Activated T-cell treated with anti-CD3 and anti-CD28 coated beads, Interleukin-2, amount 50 U/mL, for 4 hours (primary cell): ENCODE results near the gene BACH2. TPM values are rescaled to one million over a fixed set of nuclear protein-coding genes. Genes with fewer than 3 reads are reported as not detected.
"Not testable (repeated sequence)": the region's sequence is repeated elsewhere in the genome, so short reads cannot be mapped to it uniquely, and the experiment has no call there.

ENCODE experiments used
- ATAC-seq, 2 donors: fragments of 200-7000 bp; cut with Tn5 transposase; one replicate each; pipeline ENCODE4 v1.10.0; 2021
- DNase-seq: peaks from one replicate; pipeline ENCODE4 v3.0.0-alpha.2; 2020
- H3K27me3 Mint-ChIP-seq: one replicate; pipeline ENCODE4 v1.8.0; 2021; ENCODE audit warnings: low read depth, mixed read lengths
- H3K36me3 Mint-ChIP-seq: one replicate; pipeline ENCODE4 v1.8.0; 2022; ENCODE audit warnings: mixed read lengths; ENCODE audit not compliant: insufficient read depth
- H3K4me1 Mint-ChIP-seq: one replicate; pipeline ENCODE4 v1.8.0; 2021; ENCODE audit warnings: low read depth, mixed read lengths
- H3K4me3 Mint-ChIP-seq: one replicate; pipeline ENCODE4 v1.8.0; 2021; ENCODE audit warnings: mild to moderate bottlenecking, moderate library complexity, mixed read lengths
- H3K9me3 Mint-ChIP-seq: one replicate; pipeline ENCODE4 v1.8.0; 2021; ENCODE audit warnings: mixed read lengths
- total RNA-seq, 3 donors: library from RNA; stranded (reverse); gene quantifications; one replicate each; pipeline ENCODE4 v1.2.1, GENCODE V29; 2021

BACH2 gene
- total RNA-seq, 3 donors from 2014 or later: 96.5 to 118 (median 111) TPM

DNA sequence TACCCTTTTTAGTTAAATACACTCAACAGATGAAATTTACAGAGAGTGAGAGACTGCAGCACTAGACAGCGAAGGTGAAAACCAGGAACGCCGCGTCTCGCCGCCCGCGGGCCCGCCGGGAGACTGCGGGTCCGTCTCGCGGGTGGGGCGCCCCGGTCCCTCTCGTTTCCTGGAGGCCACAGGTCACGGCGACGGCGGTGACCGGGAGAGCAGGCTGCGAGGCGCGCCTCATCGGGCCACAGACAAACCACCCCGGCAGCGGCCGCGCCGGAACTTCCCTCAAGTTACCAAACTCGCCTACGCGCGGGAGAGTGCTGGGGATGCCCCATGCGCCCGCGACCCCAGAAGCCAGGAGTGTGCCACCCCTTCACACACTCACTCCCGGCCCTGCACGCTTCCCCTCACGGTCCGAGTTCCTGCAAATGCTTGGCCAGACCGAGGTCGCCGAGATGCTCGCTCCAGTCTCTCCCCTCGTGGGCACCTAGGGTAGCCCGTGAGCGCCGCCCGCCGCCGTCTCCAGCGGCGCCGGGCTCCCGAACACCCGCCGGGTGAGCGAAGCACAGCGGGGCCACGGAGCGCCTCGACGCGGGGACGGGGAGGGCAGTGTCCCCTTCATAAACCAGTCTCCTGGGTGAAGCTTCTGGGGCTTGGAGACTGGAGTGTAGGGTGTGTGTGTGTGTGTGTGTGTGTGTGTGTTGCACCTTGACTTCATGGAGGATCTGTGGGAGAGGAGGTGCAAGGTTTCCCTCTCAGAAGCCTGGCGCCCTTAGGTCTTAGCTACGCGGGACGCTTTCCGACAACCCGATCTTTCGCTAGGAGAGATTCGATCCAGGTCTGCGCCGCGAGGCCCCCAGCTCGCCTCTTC lies 1.4 kb downstream of the BACH2 start:
- Mint-ChIP-seq H3K27me3 (peaks cover 6% of the 10 kb centered on the region), H3K36me3 (peaks cover 23% of the 10 kb centered on the region), H3K4me3 (peak overlapping the region; percentile 90), H3K9me3 (no peaks in the 10 kb centered on the region), H3K4me1 (peaks cover 55% of the 10 kb centered on the region)
- DNase-seq (peak; percentile 78), ATAC-seq (peak; percentile 27 to 37)

DNA sequence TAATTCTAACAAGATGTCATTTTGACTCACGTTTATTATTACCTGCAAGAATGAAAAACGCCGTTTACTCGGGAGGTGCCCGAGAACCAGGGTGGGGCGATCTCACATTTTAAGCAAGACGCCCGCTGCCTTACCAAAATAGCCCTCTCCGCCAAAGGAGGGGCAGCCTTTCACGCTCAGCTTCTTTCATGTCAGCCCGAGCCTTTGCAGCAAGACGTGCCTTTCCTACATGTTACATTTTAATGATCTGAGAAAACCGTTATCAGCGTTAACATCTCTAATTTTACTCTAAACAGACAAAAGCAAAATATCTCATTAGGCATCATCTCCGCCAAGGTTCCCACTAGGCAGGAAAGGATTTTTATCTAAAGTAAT lies 2.0 kb downstream of the BACH2 start:
- H3K9me3 Mint-ChIP-seq: no peaks in the 10 kb centered on the region
- peaks cover 28% of the 10 kb centered on the region for H3K36me3 Mint-ChIP-seq
- no peak for ATAC-seq
- H3K27me3 Mint-ChIP-seq: peaks cover 3% of the 10 kb centered on the region
- H3K4me3 Mint-ChIP-seq: peak overlapping the region; percentile 90
- peak; percentile 47 for DNase-seq
- peaks cover 59% of the 10 kb centered on the region for H3K4me1 Mint-ChIP-seq

DNA sequence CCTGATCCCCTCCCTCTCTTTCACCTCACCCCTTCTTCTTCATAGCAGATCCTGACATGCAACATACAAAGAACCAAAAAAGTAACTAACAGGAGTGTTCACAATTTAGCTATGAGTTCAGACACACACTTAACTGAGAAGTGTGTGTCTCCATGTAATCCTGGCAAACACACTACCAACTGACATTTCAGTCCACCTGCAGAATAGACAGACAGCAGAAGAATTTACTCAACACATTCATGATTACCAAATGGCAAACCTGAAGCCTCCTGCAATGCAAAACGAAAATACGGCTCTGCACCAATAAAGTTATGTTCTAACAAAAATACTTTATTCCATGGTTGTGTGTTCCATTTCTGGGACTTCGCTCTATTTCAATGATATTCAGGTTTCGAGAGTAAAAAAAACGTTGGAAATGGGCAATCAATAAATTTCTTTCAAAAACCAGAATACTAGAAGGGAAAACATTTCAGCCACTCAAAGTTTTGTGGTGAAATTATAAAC lies 2.6 kb downstream of the BACH2 start:
- DNase-seq (no peak), ATAC-seq (no peak)
- peak overlapping the region; percentile 90 for H3K4me3 Mint-ChIP-seq

DNA sequence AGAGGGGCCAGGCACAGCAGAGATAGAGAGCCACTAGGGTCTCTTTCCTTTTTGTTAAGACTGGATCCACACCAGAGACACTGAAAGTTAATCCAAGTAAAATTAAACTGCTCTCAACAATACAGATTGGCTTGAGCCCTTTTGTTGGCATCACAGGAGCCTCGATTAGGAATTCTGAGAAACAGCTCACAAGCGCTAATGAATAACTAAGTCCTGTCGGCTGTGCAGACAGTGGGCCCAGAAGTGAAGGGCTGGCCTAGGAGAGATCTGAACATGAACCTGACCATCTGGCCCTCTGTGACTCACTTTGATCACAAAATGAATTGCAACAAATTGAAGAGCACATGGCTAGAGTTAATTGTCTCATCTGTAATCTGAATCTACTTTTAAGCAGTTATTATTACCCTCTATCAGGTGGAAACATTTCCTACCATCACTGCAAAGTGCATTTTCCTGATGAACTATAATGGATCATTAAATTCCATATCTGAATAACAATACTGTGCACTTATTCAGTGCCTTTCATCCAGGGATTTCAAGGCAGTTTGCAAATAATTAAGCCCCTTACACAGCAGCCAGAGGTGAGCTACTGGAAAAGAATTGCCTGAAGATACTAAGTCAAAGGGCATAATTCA lies 3.2 kb downstream of the BACH2 start:
- ATAC-seq: no peak
- peaks cover 2% of the 10 kb centered on the region for H3K27me3 Mint-ChIP-seq
- no peak for DNase-seq
- H3K4me3 Mint-ChIP-seq: peak overlapping the region; percentile 90
- no peaks in the 10 kb centered on the region for H3K9me3 Mint-ChIP-seq
- peaks cover 37% of the 10 kb centered on the region for H3K36me3 Mint-ChIP-seq
- H3K4me1 Mint-ChIP-seq: peaks cover 69% of the 10 kb centered on the region

More for the DNA sequence above, 2.6 kb downstream of the BACH2 start:
- H3K4me1 Mint-ChIP-seq: peaks cover 64% of the 10 kb centered on the region
- H3K9me3 Mint-ChIP-seq: no peaks in the 10 kb centered on the region
- H3K36me3 Mint-ChIP-seq: peaks cover 31% of the 10 kb centered on the region
- peaks cover 3% of the 10 kb centered on the region for H3K27me3 Mint-ChIP-seq

DNA sequence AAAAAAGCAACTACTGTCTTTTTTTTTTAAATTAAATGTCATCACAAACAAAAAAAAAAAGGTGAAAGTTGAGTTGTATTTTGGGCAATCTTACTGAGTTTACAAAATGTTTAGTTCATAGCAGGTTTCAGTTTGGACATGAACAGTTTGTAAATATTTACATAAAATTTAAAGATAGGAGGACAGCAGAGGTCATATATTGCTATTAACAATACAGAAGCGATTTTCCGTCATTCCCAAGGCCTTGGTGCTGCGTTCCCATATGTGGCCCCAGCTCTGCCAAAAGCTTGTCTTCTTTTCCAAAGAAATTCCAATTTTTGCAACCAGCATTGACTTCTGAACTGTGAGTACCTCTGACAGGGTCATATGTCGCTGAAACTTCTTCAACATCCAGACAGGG lies 5.1 kb downstream of the BACH2 start:
- Mint-ChIP-seq H3K36me3 (peaks cover 47% of the 10 kb centered on the region), H3K27me3 (no peaks in the 10 kb centered on the region), H3K4me3 (peak overlapping the region; percentile 90), H3K4me1 (peaks cover 79% of the 10 kb centered on the region), H3K9me3 (peaks cover 3% of the 10 kb centered on the region)
- ATAC-seq (no peak), DNase-seq (no peak)

DNA sequence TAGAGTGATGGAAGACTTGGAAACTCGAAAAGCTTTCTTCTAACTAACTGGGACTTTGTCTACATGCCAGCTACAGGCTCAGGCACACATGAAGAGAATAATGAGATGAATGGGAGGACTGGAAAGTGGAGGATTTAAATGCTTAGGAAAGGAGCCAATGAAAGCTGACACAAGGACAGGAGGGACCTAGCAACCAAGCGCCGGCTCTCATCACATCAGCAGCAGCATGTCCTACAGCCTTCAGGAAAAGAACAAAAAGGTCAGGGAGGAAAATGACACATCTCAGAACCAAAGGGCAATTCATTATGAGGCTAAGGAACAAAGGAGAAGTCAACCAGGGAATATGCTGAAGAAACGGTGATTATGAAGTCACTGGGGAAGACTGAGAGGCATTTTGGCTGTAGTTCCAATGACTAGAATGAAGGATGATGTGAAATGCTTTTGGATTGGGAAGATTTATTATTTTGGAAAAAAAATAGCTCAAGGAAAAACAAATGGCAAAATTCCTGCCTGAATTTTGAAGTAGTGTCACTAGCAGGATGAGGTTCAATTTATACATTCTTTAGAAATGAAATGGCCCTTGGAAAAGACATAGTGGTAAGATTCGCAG lies 5.7 kb downstream of the BACH2 start:
- Mint-ChIP-seq H3K9me3 (peaks cover 3% of the 10 kb centered on the region), H3K4me3 (peak overlapping the region; percentile 90), H3K36me3 (peaks cover 47% of the 10 kb centered on the region), H3K27me3 (no peaks in the 10 kb centered on the region), H3K4me1 (peaks cover 86% of the 10 kb centered on the region)
- DNase-seq (no peak), ATAC-seq (no peak)

DNA sequence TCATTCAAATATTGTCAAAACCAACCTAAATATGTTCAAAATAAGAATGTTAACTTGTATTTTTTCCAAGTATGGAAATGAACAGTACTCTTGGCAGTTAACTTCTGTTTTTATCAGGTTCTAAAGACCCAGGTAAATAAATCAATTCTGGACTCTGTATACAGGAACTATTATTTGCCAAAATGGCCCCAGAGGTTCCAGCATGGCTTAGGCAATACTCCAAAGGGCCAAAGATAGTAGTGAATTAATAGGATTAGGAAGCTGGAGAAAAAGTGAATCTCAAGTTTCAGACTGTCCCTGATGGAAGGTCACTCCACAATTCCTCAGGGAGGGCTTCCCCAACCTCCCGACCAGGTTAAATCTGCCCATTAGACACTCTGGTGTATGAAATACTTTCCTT lies 6.7 kb downstream of the BACH2 start:
- Mint-ChIP-seq H3K36me3 (peaks cover 47% of the 10 kb centered on the region), H3K4me3 (no peak overlapping the region), H3K4me1 (peaks cover 96% of the 10 kb centered on the region), H3K27me3 (no peaks in the 10 kb centered on the region), H3K9me3 (peaks cover 3% of the 10 kb centered on the region)
- DNase-seq: no peak
- no peak for ATAC-seq

DNA sequence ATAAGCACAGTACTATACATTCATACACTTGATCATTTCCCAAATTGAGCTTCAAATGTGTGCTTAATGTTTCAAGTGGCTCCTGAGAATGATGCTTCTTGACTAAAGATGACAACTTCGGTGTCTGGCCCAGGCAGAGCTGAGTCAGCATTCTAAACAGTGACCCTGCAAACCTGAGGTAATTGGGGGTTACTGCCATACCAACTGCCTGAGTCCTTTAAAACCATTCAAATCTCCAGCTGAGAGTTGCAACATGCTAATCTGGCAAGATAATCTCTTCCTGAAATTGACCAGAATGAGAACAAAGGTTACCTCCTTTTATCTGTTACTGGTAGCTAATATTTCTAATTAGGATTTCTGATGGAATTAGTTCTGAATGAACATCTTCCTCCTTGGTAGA lies 8.2 kb downstream of the BACH2 start:
- ATAC-seq (no peak), DNase-seq (no peak)
- Mint-ChIP-seq H3K4me1 (peaks cover 94% of the 10 kb centered on the region), H3K4me3 (peak overlapping the region; percentile 16), H3K27me3 (no peaks in the 10 kb centered on the region), H3K36me3 (peaks cover 41% of the 10 kb centered on the region), H3K9me3 (peaks cover 3% of the 10 kb centered on the region)

DNA sequence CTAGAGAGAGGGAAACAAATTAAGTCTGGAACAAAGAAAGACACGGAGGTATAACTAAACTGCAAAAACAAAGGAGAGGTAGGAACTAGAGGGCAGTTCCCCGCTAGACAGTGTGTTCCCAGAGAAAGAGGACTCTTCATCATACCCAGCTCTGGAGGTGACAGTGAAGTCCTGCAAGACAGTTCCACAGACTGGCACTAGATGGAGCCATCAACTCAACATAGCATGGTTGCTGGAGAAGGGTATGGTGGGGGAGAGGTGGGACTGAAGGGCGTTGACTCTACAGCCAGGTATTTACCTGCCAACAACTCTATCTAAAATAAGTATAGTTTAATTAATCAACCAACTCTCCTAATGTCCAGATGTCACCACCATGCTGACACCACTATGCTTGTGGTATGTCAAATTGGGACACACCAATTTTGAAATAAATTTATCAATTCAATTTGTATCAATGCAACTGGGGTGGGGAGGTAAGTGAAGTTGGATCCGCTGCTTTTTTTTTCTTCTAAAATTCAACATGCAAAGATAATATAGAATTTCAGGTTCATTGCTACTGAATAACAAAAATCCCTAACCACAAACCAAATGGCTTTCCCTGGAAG lies 9.7 kb downstream of the BACH2 start:
- DNase-seq (peak; percentile 49), ATAC-seq (no peak)
- peaks cover 3% of the 10 kb centered on the region for H3K9me3 Mint-ChIP-seq
- H3K4me3 Mint-ChIP-seq: peak overlapping the region; percentile 83
- peaks cover 44% of the 10 kb centered on the region for H3K36me3 Mint-ChIP-seq
- peaks cover 94% of the 10 kb centered on the region for H3K4me1 Mint-ChIP-seq
- H3K27me3 Mint-ChIP-seq: no peaks in the 10 kb centered on the region

DNA sequence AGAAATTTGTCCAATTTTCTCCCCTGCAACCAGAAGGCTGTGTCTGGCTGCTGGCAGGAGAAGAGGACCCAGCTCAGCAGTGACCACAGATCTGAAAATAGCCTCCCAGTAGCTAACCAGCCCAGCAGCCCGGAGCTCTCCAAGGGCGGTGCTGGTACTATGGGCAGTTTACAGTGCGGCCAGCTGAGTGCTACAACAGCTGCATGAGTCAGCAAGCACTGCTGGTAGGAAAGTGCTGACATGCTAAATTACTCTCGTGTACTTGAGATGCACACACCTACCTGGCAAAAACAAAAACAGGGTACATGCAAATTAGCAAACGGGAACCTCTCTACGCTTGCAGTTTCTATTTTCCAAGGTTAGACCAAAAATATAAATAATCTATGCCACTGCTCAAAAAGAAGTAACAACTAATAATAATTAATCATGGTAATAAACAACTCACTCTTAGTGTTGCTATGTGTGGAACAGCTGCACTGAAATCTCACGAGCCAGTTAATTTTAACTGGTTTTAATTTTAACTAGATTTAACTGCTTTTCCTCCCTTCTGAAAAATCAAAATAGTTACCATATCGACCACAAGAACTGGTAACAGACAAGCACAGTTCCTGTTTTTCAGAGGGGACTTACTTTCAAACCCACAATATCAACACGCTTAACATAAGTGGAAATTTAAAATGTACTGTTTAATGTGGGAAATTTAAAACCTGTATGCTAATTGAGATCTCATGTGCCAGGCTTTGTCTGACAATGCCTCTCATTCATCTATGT lies 10.8 kb downstream of the BACH2 start:
- H3K4me3 Mint-ChIP-seq: peak overlapping the region; percentile 83
- ATAC-seq (peak; percentile 29 to 30), DNase-seq (no peak)
- peaks cover 48% of the 10 kb centered on the region for H3K36me3 Mint-ChIP-seq
- peaks cover 3% of the 10 kb centered on the region for H3K9me3 Mint-ChIP-seq
- peaks cover 92% of the 10 kb centered on the region for H3K4me1 Mint-ChIP-seq
- no peaks in the 10 kb centered on the region for H3K27me3 Mint-ChIP-seq

DNA sequence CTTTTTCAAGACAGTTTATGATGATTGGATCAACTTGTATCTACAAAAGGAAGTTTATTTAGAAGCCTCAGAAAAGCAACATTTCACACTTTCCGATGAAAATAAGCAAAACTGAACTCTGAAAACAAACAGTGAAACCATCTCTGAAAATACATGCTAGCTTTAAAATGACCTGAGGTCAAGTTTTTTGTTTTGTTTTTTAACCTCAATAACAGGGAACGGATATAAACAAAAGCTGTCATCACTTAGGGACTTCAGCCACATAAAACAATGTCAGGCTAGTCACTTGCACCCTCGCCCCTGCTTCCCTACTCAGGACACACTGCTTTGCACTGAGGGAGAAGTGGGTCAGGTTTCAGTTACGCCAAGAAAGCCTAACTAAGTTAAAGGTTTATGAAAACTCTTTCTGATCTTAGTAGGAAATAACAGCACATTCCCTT lies 11.6 kb downstream of the BACH2 start:
- DNase-seq (no peak), ATAC-seq (peak in 1 of 2 donors; percentile 27)
- no peaks in the 10 kb centered on the region for H3K27me3 Mint-ChIP-seq
- H3K4me1 Mint-ChIP-seq: peaks cover 89% of the 10 kb centered on the region
- peaks cover 41% of the 10 kb centered on the region for H3K36me3 Mint-ChIP-seq
- peaks cover 3% of the 10 kb centered on the region for H3K9me3 Mint-ChIP-seq
- peak overlapping the region; percentile 83 for H3K4me3 Mint-ChIP-seq

DNA sequence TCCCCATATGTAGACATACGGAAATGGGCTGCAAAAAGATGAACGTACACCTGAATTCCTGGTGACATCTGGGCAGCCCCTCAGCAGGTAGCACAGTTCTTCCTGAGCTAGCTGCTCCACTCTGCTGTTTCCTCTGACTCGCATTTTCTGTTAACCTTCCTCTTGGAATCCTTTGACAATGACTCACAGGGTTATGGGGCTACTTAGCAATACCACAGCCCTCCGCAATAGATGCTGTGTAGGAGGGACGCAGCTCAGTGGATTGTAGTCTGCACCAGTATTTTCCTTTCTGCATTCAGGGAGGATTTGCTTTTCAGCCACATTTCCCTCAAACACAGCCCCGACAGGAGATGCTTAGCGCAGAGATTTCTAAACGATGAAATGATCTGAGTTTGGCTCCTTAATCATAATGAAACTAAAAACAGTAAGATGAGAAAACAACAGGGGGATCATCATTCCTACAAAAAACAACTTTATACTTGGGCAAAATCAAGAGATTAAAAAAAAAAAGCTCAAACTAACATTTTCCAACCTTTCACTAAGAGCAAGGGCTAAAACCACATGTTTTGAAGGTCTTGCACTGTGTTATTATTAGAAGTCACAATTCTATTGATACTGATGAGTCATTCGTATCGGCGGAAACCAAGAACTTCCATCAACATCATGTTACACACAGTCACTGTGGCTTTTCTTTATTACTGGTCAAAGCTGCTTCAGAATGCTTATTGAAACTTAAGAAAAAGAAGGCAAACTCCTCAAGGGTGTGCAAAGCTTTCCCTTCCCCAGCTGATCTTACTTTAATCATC lies 12.2 kb downstream of the BACH2 start:
- H3K27me3 Mint-ChIP-seq: no peaks in the 10 kb centered on the region
- peak; percentile 73 to 77 for ATAC-seq
- H3K4me1 Mint-ChIP-seq: peaks cover 88% of the 10 kb centered on the region
- DNase-seq: peak; percentile 48
- peaks cover 36% of the 10 kb centered on the region for H3K36me3 Mint-ChIP-seq
- peak overlapping the region; percentile 83 for H3K4me3 Mint-ChIP-seq
- H3K9me3 Mint-ChIP-seq: peaks cover 3% of the 10 kb centered on the region

DNA sequence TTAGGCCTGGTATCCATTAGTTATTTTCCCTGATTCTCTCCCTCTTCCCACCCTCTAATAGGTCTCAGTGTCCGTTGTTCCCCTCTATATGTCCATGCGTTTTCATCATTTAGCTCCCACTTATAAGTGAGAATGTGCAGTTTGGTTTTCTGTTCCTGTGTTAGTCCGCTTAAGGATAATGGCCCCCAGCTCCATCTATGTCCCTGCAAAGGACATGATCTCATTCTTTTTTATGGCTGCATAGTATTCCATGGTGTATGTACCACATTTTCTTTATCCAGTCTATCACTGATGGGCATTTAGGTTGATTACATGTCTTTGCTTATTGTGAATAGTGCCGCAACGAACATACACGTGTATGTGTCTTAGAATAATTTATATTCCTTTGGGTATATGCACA lies 14.4 kb downstream of the BACH2 start:
- not testable (repeated sequence) for ATAC-seq, H3K27me3 Mint-ChIP-seq, DNase-seq, H3K4me3 Mint-ChIP-seq, H3K9me3 Mint-ChIP-seq
- Mint-ChIP-seq H3K4me1 (peaks cover 84% of the 10 kb centered on the region), H3K36me3 (peaks cover 31% of the 10 kb centered on the region)
